Fibroblast of skin of right biceps (primary cell): ENCODE results near the gene KAZALD1.
A peak's percentile ranks its signal among the peaks of the same experiment; 100 is the strongest.

ENCODE experiments used
- DNase-seq: peaks from one replicate; pipeline ENCODE4 v3.0.0-alpha.2; 2013

Gene KAZALD1, protein sequence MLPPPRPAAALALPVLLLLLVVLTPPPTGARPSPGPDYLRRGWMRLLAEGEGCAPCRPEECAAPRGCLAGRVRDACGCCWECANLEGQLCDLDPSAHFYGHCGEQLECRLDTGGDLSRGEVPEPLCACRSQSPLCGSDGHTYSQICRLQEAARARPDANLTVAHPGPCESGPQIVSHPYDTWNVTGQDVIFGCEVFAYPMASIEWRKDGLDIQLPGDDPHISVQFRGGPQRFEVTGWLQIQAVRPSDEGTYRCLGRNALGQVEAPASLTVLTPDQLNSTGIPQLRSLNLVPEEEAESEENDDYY

DNA sequence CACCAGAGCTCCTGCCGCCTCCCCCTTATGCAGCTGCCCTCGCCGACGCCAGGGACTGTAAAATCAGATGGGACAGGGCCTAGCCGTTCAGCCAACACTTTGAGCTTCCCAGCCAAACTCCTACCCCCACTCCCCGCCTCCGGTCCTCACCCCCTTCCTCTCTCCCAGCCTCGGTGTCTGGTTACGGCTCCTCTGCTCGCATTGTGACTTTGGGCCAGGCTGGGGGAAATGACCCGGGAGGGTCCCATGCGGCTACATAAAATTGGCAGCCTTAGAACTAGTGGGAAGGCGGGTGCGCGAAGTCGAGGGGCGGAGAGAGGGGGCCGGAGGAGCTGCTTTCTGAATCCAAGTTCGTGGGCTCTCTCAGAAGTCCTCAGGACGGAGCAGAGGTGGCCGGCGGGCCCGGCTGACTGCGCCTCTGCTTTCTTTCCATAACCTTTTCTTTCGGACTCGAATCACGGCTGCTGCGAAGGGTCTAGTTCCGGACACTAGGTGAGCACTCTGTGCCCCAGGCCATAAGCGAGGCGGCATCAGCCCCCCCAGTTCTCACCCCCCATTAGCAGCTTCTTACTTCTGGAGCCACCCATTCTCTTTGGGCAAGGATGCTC, at the start of gene KAZALD1:
TSS of gene KAZALD1 (plus strand) at position 366 of the 608 bp plus-strand sequence. CDS start 604 bp downstream, outside the sequence.
- peak; percentile 86 for DNase-seq

DNA sequence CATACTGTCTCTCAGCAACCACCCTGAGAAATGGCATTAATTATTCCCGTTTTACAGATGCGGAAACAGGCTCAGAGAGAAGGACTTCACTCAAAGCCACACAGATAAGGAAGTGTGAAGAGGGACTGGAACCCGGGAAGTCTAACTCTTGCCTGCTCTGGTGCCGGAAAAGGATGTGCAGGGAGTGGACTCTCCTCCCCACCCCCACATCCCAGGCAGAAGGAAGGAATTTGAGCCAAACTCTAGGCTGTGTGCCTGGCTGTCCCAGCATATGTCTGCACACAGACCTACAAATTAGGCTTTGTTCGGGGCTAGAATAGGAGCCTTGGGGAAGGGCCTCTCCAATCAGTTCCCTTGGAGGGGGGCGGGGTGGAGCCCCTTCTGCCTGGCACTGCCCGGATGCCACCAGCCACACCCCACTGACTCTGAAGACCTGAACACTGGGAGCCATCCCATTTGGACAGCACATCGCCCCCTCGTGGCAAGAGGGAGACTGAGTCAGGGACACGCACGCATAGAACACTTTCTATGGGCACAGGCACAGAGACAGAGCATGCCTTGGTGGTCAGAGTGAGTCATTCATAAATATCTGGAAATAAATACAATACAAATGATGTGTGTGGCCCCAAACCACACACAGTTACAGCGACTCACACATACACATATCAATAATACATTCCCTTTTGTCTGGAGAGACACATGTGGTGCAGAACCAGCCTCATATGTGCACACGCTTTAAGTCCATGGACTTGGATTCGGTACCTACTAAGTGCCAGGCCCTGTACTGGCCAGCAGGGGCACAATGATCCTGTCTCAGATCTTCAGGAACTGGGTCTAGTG, 49.0 kb upstream of the KAZALD1 start:
- DNase-seq, result peak; percentile 95

DNA sequence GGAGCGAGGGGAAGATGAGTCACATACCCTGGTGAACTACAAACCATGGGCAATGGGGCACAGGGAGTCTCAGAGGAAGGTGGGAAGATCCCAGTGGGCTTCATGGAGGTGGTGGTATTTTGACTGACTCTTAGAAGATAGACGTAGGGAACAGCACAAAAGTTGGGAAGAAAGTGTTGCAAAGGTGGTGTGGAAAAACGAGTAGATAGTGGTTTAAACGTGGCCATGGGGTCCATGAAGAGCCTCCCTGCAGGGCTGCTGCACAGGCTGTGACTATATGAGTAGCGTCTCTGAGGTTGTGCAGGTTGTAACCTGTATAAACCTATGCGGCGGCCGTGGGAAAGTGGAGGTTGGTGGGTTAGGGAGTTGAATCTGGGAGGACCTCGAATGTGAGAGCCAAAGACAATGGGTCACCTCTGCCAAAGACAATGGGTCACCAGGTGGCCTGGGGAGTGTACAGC, 48.4 kb upstream of the KAZALD1 start:
- no peak for DNase-seq

DNA sequence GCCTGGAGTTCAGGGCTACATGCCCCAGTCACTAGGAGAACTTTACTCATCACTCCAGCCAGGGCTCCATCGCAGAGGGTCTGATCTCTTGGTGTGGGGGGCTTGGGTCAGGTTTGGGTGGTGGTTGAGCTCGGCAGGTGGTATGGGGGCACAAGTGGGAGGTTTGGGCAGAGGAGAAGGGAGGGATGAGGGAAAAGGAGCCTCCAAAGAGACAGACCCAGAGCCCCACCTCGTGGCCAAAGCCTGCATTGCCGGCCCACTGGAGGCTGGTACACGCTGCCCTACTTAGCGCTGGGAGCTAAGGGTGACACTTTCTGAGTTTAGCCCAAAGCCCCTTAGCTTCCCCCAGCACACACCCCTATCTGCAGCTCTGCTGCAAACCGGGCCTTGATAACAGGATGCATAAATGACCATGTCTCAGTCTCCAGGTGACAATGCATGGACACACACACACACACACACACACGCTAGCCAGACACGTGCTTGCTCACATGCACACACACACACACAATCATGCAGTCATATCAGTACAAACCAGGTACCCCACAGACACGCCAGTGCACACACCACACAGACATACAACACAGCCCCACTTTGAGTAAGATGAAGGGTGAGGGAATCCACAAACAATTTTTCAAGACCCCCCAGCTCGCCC, 47.4 kb upstream of the KAZALD1 start:
- peak; percentile 60 for DNase-seq

DNA sequence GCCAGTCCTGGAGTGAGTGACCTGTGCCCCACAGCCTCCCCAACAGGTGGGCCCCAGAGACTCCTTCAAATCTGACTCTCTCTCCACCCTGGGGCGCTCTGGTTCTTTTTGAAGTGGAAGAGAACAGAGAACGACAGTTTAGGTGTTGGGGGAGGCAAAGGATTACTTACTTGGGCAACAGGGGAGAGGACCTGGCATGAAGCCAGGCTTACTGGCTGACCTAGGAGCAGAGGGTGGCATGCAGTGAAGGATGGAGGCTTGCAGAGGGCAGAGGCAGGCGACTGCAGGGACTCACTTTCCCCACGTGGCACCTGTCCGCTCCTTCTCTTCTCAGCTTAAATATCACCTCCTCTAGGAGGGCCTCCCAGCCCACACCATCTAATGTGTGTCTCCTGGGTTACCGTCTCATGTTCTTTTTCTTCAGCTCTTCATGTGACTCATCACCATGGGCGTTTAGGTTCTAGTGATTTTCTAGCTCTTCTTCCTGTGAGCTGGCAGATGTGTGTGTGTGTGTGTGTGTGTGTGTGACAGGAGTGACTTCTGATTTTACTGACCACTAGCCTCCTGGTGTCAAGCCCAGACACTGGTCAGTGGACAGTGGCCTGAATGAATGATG, 46.7 kb upstream of the KAZALD1 start:
- DNase-seq, result peak; percentile 93

DNA sequence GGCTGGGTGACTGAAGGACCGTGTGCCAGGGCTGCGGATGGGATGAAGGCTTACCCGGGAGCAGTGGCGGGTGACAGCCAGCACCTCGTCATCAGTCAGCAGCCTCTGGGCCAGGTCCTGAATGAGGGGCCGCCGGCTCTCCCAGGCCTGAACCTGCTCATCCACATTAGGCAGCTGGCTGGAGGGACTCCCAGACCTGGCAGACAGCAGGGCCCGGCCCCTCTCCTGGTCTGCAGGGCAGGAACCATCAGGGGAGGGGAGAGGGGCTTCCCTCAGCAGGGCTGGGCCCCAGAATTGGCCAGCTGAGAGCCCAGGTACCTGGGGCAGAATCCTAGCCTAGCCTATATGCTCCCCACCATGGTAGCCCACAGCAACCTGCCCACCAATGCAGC, 46.2 kb upstream of the KAZALD1 start:
- no peak for DNase-seq

DNA sequence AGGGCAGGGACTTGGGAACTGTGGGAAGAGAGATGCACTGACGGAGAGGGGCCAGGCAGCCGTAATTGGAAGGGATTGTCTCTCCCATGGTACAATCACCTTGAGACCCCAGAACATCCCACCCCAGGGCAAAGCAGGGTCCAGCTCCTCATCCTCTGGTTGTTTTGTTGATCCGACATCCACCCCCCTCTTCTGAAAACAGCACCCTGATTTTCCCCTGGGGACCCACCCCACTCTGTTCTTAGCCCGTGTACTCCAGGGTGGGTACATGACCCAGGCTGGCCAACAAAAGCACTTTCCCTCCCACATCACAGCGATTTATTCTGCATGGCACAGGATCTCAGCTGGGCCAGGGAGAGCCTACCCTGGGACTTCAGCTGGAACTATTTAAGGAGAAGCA, 45.0 kb upstream of the KAZALD1 start:
- DNase-seq, result no peak

DNA sequence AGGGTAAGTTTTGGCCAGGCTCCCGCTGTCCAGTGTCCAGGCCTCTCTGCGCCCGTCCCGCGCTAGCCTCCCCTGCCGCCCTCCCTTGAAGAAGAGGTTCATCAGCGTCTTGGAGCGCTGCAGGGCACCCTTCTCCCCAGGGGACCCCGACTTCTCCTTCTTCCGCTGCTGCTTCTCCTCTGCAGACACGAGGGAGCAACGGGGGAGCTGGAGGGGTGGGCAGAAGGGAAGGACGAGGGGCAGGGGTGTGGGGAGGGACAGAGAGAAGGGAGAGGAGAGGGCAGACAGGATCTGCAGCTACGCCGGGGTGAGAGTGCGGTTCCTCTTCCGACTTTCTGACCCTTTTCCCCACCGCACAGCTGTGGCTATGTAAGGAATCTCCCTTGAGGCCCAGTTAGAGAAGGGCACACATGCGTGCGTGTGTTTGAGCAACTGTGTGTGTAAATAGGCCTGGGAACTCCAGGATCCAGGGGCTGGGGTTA, 43.6 kb upstream of the KAZALD1 start:
- DNase-seq, result no peak

DNA sequence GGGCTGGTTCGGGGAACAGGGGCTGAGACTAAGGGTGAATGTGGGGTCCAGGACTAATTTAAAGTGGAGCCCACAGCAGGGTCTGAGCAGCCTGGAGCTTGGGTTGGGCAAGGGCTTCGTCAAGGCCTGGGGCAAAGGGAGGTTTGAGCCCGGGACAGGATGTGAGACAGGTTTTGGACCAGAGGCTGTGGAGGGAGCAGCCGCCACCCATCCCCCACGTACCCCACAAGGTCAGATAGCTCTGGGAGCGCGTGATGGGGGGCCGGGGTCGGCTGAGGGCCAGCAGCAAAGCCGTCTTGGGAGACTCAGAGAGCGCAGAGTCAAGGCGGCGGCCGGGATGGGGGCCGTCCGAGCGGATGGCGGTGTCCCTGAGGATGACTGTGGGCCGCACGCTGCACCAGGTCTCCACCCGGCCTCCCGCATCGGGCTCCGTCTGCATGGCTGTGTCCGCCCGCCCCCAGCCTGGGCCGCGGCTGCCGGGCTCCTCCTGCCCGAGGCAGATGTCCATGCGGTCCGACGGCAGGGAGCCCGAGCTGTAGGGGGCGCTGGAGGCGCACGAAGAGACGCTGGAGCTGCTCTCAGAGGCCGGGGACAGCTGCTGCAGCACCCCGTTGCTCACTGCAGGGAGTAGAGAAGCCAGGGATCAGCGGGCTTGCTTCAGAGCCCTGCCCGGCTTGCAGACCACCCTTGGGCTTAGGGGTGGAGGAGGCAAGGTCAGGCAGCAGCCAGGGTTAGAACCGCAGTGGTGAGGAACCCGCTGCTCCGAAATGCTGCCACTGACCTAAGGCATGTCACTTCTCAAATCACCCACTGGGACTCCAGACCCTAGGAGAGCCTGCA, 43.0 kb upstream of the KAZALD1 start:
- DNase-seq, result peak; percentile 75

DNA sequence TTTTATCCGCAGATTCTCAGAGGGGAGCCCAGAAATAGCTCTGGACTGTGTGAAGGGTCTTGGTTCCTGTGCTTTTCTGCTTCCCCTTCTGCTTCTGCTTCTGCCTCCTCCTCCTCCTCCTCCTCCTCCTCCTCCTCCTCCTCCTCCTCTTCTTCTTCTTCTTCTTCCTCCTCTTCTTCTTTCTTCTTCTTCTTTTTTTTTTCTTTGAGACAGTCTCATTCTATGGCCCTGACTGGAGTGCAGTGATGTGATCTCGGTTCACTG, 42.4 kb upstream of the KAZALD1 start:
- no peak for DNase-seq

DNA sequence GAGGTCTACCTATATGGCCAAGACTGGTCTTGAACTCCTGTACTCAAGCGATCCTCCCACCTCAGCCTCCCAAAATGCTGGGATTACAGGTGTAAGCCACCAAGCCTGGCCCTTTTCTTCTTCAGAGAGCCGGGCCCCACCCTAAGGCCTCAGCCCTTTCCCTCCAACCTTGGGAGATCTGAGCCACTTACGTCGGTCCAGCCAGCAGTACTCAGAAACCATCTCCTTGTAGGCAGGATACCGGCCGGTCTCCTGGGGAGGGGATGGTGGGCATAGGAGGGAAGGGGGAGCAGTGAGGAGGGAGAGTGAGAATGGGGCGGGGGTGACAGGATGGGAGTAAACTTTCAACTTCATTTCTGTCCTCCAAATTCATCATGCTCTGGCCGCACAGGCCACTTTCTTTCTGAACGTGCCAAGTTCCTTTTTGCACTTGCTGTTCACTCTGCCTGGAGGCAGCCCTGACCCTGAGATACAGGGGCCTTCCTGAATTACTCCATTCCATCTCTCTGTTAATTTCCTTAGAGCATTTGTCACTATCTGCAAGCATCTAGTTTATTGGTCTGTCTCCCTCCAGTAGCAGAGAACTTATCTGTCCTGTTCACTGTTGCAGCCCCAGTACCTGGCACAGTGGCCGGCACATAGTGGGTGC, 41.2 kb upstream of the KAZALD1 start:
- DNase-seq, result no peak

DNA sequence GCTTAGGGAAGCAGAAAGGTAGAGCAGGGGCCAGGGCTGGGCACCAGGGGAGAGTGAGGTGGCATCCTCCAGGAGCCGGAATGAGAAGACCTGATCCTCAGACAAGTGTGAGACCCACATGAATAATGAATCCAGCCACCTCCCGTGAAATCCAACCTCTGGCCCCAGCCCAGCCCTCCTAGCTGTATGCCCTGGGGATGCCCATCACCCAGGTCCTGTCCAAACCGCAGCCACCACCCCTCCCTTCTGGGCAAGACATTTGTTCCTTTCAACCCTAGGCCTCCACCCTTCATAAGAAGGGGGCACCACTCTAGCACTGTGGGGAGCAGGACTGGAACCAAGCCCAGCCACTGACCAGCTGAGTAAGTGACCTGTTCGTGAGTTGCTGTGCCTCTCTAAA, 40.5 kb upstream of the KAZALD1 start:
- no peak for DNase-seq

DNA sequence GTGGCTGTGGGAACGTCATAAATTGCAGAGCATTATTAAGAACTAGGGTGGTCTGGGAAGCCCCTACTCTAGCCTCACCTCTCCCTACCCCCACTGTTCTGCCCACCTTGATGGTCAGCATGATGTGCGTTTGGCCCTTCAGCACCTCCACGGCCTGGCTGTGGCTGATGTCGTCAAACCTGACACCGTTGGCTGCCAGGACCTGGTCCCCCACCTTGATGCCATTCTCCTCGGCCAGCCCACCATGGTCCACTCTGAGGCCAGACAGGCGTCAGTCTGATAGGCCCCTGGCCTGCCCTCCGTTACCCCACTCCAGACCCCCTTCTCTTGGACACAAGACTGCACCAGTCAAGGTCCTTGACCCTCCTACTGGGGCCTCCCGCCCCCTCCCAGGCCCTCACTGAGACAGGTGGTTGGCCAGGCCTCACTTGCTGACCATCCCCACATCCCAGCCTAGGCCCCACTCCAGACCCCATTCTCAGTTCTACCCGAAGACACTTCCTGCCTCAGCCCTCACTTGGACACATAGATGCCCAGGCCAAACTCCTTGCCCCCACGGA, 40.0 kb upstream of the KAZALD1 start:
- no peak for DNase-seq

DNA sequence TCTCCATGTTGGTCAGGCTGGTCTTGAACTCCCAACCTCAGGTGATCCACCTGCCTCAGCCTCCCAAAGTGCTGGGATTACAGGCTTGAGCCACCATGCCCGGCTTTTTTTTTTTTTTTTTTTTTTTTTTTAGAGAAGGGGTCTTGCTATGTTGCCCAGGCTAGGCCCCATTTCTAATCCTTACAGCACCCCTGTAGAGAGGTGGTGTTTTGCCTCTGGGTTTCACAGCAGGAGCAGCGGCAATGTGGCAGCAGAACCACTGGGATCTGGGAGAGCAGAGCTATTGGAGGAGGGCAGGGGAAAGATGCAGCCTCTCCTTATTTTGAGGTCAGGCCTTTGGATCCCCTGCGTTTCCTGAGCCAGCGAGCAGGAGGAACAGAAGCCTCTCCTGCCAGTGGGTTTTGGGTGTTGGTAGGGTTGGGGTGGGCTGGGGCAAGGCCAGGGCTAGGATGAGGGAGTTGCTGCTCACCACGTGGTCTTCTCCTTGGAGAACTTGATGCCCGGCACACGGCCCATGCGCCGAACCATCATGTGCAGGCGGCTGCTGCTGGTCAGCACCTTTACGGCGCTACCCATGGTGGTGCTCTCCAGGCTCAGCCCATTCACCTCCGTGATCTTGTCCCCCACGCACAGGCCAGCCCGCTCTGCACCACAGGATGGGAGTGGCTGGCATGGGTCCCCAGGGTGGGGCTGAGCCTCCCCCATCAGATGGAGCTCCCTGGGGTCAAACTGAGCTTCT, 38.7 kb upstream of the KAZALD1 start:
- DNase-seq, result no peak

DNA sequence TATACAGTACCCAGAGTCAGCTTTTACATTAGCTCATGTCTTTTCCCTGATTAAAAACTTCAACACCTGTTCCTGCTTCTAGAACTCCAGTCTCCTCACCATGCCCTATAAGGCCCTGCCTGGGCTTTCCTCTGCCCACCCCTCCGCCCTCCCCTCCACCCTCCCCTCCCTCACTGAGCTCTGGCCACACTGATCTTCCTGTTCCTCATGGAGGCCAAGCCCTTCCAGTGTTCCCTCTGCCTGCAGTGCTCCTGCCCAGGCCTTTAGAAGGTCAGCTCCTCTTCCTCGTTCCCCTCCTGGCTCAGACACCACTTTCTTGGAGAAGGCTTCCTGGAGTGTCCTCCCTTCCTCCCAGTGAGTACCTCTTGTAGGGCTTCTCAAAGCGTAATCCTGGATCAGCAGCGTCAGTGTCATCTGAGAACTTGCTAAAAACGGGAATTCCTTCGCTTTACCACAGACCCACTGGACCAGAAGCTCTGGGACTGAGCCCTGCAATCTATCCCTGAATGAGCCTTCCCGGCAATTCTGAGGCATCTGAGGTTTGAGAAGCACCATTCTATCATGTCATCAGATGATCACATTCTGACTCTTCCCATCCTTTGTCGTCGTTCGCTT, 34.6 kb upstream of the KAZALD1 start:
- DNase-seq, result peak; percentile 51

DNA sequence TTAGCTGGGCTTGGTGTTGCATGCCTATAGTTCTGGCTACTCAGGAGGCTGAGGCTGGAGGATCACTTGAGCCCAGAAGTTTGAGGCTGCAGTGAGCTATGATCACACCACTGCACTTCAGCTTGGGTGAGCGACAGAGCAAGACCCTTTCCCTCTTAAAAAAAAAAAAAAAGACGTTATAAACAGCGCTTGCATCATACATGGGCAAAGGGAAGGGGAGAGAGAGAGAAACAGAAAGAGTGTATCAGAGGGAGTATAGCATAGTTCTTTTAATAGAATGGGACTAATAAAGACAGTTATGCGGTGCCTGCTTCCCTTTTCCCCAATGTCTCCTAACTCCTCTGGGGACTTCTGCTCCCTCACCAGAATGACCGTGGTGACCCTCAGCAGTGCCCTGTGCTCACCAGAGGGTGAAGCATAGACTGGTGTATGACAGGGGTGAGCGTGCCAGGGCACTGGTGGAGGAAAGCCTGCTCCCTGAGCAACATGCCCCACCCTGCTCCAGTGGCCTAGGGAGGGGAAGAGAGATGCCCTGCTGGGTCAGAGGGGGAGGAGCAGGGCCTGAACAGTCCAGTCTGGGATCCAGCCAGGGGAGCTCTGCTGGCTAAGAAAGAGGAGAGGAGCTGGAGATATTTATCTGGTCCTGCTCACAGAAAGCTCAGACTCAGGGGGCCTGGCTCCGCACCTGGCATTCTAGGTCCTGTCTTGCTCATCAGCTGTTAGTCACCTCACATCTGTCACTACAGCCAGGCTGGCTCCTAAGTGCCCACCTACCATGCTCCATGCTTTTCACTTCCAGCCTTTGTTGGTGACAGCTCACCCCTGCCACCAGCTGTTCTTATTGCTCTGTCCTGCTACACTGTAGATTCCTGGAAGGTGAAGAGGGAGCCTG, 33.1 kb upstream of the KAZALD1 start:
- no peak for DNase-seq

DNA sequence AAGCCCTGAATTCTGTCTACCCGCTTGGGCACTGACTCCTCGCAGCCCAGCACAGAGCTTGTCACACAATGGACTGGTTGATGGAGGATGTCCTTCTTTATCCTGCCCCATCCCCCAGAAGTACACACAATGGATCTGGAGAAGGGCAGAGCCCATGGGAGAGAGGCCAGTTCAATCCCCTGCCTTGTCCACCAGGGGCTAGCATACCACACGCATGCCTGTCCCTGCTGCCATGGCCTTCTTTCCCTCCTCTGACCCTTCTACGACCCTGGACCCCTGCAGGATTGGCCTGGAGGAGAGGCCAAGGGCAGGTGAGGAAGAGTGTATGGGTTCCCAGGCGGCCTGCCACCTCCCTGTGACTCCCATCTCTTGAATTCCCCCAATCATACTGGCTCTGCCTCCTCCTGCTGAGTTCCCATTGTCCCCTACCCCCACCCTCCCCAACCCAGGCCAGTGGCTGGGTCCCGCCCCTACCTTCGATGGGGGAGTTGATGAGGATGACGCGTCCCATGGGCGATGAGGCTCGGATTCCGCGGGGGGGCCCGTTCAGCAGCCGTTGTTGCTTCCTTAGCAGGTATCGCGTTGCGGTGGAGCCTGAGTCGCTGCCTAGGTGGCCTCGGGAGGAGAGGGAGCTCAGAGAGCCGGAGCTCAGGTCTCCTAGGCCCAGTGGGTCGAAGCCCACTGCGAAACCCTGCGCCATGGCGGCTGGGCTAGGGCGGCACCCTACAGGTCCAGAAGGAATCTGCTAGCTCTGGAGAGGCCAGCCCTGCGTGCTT, 32.1 kb upstream of the KAZALD1 start:
- DNase-seq, result no peak
